ENCODE results near the gene FMNL2. TPM values are rescaled to one million over a fixed set of nuclear protein-coding genes. Genes with fewer than 3 reads are reported as not detected.
"Not testable (repeated sequence)": the region's sequence is repeated elsewhere in the genome, so short reads cannot be mapped to it uniquely, and the experiment has no call there.

Gene FMNL2
- polyA plus RNA-seq, 4 donors = 87.2 to 123 (median 98.3) TPM

GRCh38 chr2:152464851-152465470 is 130.0 kb downstream of the FMNL2 start:
- DNase-seq (ENCODE audit: low read depth in 4 of 4, low spot score in 2 of 4) = no peak

- DNase-seq (ENCODE audit: low read depth in 4 of 4, low spot score in 2 of 4) = no peak
Measured at GRCh38 chr2:152465541-152465940, 130.6 kb downstream of the FMNL2 start.

- DNase-seq (ENCODE audit: low read depth in 4 of 4, low spot score in 2 of 4) = no peak
Measured at GRCh38 chr2:152466041-152466440, 131.1 kb downstream of the FMNL2 start.

GRCh38 chr2:152466980-152467676 is 132.2 kb downstream of the FMNL2 start:
- DNase-seq (ENCODE audit: low read depth in 4 of 4, low spot score in 2 of 4) = no peak

GRCh38 chr2:152467677-152468410 is 132.9 kb downstream of the FMNL2 start:
- no peak for DNase-seq (ENCODE audit: low read depth in 4 of 4, low spot score in 2 of 4)

- no peak for DNase-seq (ENCODE audit: low read depth in 4 of 4, low spot score in 2 of 4)
Measured at GRCh38 chr2:152468899-152469692, 134.1 kb downstream of the FMNL2 start.

GRCh38 chr2:152470861-152471854 is 136.2 kb downstream of the FMNL2 start:
- no peak for DNase-seq (ENCODE audit: low read depth in 4 of 4, low spot score in 2 of 4)

- no peak for DNase-seq (ENCODE audit: low read depth in 4 of 4, low spot score in 2 of 4)
Measured at GRCh38 chr2:152472481-152472887, 137.5 kb downstream of the FMNL2 start.

- DNase-seq (ENCODE audit: low read depth in 4 of 4, low spot score in 2 of 4) = no peak
Measured at GRCh38 chr2:152473151-152473857, 138.3 kb downstream of the FMNL2 start.

GRCh38 chr2:152474523-152474922 is 139.5 kb downstream of the FMNL2 start:
- DNase-seq (ENCODE audit: low read depth in 4 of 4, low spot score in 2 of 4) = not testable (repeated sequence)

GRCh38 chr2:152475982-152476381 is 141.0 kb downstream of the FMNL2 start:
- no peak for DNase-seq (ENCODE audit: low read depth in 4 of 4, low spot score in 2 of 4)

GRCh38 chr2:152477347-152478092 is 142.5 kb downstream of the FMNL2 start:
- DNase-seq (ENCODE audit: low read depth in 4 of 4, low spot score in 2 of 4) = no peak

- no peak for DNase-seq (ENCODE audit: low read depth in 4 of 4, low spot score in 2 of 4)
Measured at GRCh38 chr2:152479282-152479681, 144.3 kb downstream of the FMNL2 start.

- no peak for DNase-seq (ENCODE audit: low read depth in 4 of 4, low spot score in 2 of 4)
Measured at GRCh38 chr2:152480821-152481399, 145.9 kb downstream of the FMNL2 start.

GRCh38 chr2:152481881-152482583 is 147.1 kb downstream of the FMNL2 start:
- DNase-seq (ENCODE audit: low read depth in 4 of 4, low spot score in 2 of 4) = no peak

GRCh38 chr2:152483276-152484063 is 148.5 kb downstream of the FMNL2 start:
- no peak for DNase-seq (ENCODE audit: low read depth in 4 of 4, low spot score in 2 of 4)
